Activated CD8-positive, alpha-beta memory T cell treated with anti-CD3 and anti-CD28 coated beads for 36 hours (primary cell): Measurements from ENCODE around the gene NDUFAF3. TPM values are rescaled to one million over a fixed set of nuclear protein-coding genes. Genes with fewer than 3 reads are reported as not detected.

ENCODE experiments used
- CTCF ChIA-PET: fragments of 350-600 bp; sonication (Branson Sonifier 250); formaldehyde crosslinking; loops from one replicate; lab custom pipeline; 2021; ENCODE audit warnings: antibody characterized with exemption; lab: Charles Lee
- POLR2A ChIA-PET: fragments of 350-600 bp; sonication (Branson Sonifier 250); formaldehyde crosslinking; loops from one replicate; lab custom pipeline; 2021; ENCODE audit warnings: antibody characterized with exemption; lab: Charles Lee
- total RNA-seq, 2 experiments: library from RNA; stranded (reverse); gene quantifications; one replicate each; pipeline ENCODE4 v1.2.3, GENCODE V29; 2021

NDUFAF3 gene
- total RNA-seq, 2 experiments from 2014 or later = 82.6 to 85.8 TPM

DNA sequence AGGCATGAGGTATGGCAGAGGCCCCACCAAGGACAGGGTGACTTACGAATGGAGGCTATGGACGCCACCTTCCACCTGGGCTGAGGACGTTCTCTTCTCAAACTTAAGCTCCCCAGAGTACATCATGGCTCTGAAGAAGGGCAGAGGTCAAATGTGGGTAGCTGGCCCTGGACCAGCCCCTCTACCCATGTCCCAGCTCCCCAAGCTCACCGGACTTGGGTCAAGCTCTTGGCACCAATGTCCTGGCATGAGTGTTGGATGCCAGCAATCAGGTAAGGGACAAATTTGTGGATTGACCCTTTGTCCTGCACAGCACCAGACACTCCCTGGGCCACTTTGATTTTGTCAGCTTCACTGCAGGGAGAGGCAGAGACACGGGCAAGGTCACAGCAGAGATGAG is 2.5 kb downstream of the NDUFAF3 start:
- CTCF ChIA-PET = interaction anchor here (7.7 kb wide), 1 partner anchor 35 kb away, joined by 63 read pairs; the partner anchor contains the start of gene P4HTM
- POLR2A ChIA-PET = interaction anchor here (0.5 to 8.8 kb wide), 3 partner anchors 17 to 104 kb away, joined by 3 to 90 read pairs (median 3); partner anchors contain the start of gene WDR6

DNA sequence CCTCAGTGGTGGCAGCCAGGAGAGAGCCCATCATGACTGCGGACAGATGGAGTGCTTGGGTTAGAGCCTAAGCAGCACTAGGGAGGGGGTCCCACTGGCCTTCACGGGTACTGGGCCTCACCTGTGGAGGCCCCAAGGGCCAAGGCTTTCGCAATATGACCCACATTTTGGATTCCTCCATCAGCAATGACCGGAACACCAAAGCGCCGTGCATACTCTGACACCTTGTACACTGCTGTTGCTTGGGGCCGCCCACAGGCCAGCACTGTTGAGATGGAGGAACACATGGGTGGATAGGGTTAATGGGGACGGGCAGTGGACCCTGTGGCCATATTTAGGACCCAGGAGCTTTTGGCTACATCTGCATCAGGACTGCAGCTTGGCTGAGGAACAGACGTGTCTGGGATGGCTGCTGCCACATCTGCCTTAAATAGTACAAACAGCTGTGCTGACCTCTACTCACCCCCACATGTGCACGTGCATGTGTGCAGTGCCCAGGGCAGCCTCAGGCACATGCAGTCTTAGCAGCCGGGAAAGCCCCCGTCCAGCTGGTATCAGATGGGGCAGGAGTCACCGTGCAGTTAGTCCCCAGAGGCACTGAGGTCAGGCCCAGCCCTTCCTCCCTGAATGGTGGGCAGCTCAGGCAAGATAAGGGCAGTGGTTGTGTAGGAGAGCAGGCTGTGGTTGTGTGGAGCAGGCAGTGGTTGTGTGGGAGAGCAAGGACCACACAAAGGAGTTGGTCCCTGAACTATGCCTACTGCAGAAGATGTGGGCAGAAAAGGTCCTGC is 3.3 kb downstream of the NDUFAF3 start:
- ChIA-PET CTCF (interaction anchor here (0.8 kb wide), 1 partner anchor 50 kb away, joined by 4 read pairs; no protein-coding TSS in a partner anchor), POLR2A (interaction anchor here (0.5 to 8.8 kb wide), 4 partner anchors 17 to 105 kb away, joined by 3 to 90 read pairs (median 4); partner anchors contain the start of gene WDR6)

DNA sequence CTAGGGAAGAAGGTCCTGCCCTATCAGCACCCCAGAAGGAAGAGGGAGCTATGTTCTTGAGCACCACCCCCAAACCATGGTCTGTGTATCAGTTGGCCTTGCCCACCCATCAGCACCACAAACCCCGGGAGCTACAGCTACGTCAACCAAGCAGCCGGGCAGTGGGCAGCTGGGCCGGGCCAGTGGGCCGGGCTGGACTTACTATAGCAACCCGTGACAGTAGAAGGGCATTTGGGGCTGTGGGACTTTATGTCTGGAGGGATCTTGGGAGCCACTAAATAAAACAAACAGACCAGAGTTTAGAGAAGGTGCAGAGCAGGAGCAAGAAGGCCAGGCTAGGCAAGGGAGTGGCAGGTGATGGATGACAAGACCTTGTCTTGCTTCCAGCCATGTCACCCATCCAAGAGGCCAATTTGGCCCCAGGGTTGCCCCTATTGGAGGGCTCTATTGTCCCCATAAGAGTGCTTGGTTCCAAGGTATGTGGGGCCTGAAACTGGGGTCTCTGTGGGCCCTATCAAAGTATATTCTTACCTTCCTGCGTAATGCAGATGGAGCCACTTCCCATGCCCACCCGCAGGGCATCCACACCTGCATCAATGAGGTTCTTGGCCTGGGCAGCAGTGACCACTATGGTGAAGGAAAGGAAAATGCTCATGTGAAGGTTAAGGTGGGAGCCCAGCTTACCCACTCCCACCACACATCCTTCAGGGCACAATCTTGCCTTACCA is 4.0 kb downstream of the NDUFAF3 start:
- ChIA-PET POLR2A (interaction anchor here (0.6 to 1.1 kb wide), 3 partner anchors 19 to 65 kb away, joined by 3 to 5 read pairs (median 5); partner anchors contain the start of gene WDR6), CTCF (interaction anchor here (0.8 to 1.2 kb wide), 2 partner anchors 19 to 49 kb away, joined by 4 read pairs; partner anchors contain the start of gene WDR6)

DNA sequence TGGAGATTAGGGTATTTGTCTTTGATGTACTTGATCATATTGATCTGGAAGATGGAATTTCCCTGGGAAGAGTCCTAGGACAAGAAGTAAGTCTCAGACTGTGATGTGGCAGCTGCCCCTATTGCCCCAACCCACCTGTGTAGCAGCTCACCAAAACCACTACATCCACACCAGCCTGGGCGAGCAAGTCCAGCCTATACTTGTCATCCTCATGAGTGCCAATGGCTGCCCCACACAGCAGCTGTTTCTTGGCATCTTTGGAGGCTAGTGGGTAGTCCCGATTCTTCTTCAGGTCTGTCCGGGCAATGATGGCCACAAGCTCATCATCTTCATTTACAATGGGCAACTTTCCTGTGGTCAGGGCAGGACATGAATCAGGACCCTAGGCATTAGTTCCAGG is 4.6 kb downstream of the NDUFAF3 start:
- ChIA-PET CTCF (interaction anchor here (1.2 kb wide), 1 partner anchor 19 kb away, joined by 4 read pairs; the partner anchor contains the start of gene WDR6), POLR2A (interaction anchor here (0.6 to 1.1 kb wide), 2 partner anchors 19 to 66 kb away, joined by 5 read pairs; partner anchors contain the start of gene WDR6)

DNA sequence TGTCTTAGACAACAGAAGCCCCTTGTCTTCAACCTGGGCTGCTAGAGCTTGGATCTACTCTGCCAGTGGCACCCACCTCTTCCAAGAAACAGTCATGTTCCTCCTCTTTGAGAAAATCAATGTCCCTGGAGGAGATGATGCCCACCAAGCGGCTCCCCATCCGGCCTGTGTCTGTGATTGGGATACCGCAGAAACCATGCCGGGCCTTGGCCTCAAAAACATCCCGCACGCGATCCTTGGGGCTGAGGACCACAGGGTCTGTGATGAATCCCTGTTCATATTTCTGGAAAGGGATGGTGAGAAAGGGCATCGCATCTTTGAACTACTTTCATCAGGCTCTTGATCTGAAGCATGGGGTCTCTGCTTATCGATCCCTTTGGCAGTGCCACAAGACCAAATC is 5.7 kb downstream of the NDUFAF3 start:
- CTCF ChIA-PET = no interaction called here
- POLR2A ChIA-PET = interaction anchor here (2.2 kb wide), 1 partner anchor 7 kb away, joined by 14 read pairs; no protein-coding TSS in a partner anchor

DNA sequence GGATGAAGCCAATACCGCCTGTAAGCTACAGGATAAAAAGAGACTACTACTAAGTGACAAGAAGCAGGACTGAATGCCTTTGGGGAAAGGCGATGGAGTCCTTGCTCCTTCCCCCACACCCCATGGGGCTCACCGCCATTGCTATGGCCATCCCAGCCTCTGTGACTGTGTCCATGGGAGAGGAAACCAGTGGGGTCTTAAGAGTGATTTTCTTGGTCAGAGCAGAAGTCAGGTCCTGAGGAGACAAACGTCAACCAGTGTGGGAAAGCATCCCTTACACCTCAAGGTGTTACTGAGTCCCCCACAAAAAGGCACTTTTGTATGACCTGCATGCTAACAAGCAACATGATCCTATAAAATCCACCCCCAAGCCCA is 6.4 kb downstream of the NDUFAF3 start:
- ChIA-PET POLR2A (interaction anchor here (0.6 to 2.2 kb wide), 5 partner anchors 8 to 92 kb away, joined by 3 to 15 read pairs (median 9); partner anchors contain the start of gene USP19), CTCF (interaction anchor here (0.6 kb wide), 1 partner anchor 39 kb away, joined by 3 read pairs; no protein-coding TSS in a partner anchor)

DNA sequence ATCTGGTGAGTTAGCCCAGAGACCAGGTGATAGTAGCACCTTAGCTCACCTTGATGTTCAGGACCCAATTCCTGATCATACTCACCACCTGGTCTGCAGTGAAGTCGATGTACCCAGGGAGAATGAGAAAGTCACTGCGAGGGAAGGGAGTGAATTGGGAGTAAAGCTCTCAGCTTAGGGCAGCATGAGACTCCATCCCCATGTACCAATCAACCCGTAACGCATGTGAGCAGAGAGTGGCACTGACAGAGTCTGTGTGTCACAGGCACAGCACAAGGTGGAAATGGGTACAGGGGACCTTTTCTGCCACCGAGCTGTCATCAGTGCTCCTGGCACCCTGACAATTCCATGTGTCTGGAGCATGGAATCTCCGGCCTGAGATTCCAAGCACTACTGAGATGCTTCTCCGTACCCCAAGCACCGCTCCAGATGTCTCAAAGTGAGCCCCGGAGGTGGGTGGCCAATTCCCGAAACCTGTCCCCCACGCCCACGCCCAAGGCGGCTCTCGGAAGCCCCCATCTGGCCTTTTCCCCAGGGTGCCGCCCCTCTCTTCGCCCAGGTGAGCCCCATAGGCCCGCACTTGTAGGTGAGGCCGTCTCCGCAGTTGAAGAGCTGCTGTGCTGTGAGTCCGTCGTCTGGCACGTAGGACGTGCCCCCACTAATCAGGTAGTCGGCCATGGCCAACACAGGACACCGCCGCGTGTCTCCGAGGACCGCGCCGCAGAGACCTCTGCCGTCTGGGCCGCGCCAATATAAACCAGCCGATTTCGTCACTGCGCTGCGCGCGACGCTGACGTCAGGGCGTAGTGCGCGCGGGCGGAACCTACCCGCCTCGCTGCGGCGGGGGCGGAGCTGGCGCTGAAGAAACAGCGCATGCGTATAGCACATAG is 7.0 kb downstream of the NDUFAF3 start, which contains the start of gene IMPDH2:
TSS of gene IMPDH2 (minus strand) at position 726 of the 890 bp plus-strand sequence. CDS start at position 678, 48 bp downstream.
- ChIA-PET POLR2A (interaction anchor here (0.6 to 2.2 kb wide), 9 partner anchors 8 to 92 kb away, joined by 3 to 15 read pairs (median 9); partner anchors contain the start of genes QRICH1, USP19 and WDR6), CTCF (interaction anchor here (0.6 to 1.3 kb wide), 9 partner anchors 9 to 343 kb away, joined by 3 to 4 read pairs (median 3); partner anchors contain the start of genes DALRD3, NCKIPSD and WDR6)

DNA sequence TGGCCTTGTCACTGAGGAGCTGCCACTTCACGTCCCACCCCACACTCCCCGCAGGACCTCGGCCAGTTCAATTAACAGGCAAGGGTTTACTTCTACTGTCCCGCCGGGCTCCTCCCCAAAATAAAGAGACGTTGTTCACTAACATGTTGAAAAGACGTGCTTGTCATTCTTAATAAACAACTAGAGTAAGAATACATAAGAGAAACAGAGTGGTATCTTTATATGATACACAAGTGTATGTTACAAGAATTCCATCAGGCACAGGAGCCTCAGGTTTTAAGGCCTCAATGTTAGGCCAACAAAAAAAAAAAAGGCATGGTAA is 7.6 kb downstream of the NDUFAF3 start:
- ChIA-PET POLR2A (interaction anchor here (0.6 to 2.2 kb wide), 6 partner anchors 9 to 64 kb away, joined by 3 to 14 read pairs (median 10); partner anchors contain the start of genes QRICH1 and WDR6), CTCF (interaction anchor here (0.7 to 1.3 kb wide), 7 partner anchors 9 to 344 kb away, joined by 3 to 4 read pairs (median 3); partner anchors contain the start of genes DALRD3, NCKIPSD and WDR6)

DNA sequence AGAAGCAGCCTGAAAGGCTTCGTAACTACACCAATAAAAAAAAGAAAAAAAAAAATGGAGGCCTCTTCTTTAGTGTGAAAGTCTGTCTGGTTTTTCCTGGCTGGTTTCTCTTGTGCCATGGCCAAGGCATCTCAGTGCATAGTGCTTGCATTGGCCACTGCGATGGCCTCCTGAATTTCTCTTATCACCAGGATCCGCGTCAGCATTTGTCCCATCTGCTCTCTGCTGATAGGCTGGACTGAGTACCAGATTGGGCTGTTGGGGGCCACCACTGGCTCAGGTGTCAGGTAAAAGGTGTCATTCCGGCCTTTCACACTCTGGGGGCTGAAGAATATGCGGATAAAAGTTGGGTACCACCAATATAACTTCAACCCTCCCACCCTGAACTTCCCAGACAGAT is 8.4 kb downstream of the NDUFAF3 start:
- ChIA-PET CTCF (no interaction called here), POLR2A (no interaction called here)

DNA sequence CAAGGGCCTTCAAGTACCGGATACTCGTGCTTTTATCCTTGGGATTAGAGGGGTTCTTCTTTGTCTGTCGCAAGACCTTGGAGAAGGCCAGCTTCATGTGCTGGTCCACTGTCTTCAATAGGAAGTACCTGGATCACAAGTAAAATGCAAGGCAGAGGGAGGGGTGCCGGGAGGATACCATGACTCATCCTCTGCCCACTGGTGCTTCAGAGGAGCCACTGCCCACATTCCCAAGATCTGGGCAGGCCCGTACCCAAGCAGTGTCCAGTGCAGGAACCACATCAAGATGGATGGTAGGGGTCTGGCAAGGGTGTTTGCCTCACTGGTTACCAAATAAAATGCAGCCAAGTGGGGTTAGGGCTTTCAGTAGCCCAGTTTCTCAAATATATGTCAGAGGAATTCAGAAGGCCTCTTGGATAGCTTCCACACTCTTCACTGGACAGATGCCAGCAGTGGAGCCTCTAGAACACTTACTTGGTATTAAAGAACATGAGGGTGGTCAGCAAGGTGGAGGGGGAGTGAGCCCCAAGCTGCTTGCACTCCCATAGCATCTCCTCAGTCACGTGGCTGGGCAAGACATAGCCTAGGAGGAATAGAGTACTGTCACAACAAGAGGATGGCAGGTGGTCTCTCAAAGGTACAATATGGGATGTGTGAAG is 10.9 kb downstream of the NDUFAF3 start:
- ChIA-PET CTCF (no interaction called here), POLR2A (no interaction called here)

DNA sequence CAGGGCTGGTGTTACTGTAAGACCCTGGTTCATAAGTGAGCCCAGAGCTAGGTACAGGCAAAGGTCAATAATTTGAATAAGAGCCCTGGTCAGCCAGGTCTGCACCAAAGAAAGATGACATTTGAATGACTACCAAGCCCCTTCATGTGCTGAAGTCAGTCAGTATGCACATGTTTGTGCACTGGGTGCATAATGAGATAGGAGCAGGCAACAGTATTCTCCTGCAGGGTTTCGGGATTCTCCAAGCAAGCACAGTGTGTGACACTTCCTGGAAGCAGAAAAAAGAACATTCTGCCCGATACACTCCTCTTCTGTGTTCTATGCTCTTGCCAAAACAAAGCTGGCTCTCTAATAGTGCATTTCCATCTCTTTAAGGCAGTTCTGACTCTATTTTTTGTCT is 12.7 kb downstream of the NDUFAF3 start:
- ChIA-PET POLR2A (interaction anchor here (0.6 kb wide), 1 partner anchor 13 kb away, joined by 3 read pairs; no protein-coding TSS in a partner anchor), CTCF (interaction anchor here (1.0 kb wide), 1 partner anchor 14 kb away, joined by 3 read pairs; no protein-coding TSS in a partner anchor)

DNA sequence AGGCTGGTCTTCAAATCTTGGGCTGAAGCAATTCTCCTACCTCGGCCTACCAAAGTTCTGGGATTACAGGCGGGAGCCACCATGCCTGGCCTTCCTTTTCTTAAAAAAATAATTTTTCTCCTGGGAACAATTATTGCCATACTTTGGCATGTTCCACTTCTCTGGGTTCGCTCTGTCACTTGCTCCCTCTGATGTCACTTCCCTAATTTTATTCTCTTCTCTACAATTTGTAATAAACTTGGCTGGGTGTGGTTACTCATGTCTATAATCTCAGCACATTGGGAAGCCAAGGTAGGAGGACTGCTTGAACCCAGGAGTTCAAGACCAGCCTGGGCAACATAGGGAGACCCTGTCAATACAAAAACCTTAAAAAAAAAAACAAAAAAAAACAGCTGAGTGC is 13.4 kb downstream of the NDUFAF3 start:
- POLR2A ChIA-PET = no interaction called here
- CTCF ChIA-PET = interaction anchor here (1.0 kb wide), 1 partner anchor 14 kb away, joined by 3 read pairs; no protein-coding TSS in a partner anchor

DNA sequence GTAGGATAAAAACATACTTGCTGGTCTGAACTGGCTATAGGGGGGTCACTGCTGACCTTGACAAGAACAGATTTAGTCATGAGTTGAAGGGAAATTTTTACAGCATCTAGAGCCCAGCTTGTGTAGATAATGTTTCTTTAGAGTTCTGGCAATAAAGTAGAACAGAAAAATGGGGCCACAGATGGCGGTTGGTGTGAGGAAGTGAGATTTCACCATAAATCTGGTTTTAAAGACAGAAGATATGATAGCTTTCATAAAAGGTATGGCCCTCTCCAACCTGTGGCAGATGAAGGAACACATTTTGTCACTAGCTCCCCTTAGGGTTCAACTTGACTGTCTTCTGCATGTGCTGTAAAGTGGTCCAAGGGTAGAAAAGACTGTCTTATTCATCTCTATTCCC is 31.6 kb downstream of the NDUFAF3 start:
- POLR2A ChIA-PET = no interaction called here

DNA sequence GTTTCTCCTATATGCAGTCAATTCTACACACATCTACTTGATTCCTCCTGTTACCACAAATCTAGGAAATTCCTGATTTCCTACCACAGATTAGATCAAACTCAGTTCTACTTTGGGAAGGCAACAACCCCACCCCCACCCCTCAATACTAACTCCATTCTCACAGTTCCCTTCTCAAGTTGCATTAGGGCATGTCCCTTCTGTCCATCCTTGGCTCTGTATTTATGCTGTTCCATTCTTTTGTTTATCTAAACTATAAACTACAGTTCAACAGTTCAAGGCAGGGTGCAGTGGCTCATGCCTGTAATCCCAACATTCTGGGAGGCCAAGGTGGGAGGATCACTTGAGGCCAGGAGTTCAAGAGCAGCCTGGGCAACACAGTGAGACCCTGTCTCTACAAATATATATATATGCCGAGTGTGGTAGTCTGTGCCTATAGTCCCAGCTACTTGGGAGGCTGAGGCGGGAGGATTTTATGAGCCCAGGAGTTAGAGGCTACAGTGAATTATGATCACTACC is 32.5 kb downstream of the NDUFAF3 start:
- ChIA-PET POLR2A (no interaction called here), CTCF (no interaction called here)

More for the DNA sequence above, 31.6 kb downstream of the NDUFAF3 start:
- CTCF ChIA-PET = no interaction called here

DNA sequence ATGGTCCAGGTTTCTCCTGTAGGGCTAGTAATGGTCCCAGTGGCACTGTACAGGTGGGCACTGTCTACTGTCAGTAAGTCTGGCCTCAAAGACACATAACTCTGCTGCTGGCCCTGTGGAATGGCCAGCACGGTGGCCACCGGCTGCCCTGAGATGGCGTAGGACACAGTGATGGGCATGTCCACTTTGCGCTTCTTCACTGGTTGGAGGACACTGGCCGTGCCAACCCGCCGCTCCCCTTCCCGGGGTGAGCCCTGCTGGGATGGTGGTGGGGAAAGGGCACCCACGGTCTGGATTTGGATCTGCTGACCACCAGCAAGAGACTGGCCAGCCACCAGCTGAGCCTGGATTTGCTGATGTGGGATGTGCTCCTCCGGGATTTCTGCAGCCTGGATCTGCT is 35.3 kb downstream of the NDUFAF3 start:
- ChIA-PET POLR2A (no interaction called here), CTCF (no interaction called here)

DNA sequence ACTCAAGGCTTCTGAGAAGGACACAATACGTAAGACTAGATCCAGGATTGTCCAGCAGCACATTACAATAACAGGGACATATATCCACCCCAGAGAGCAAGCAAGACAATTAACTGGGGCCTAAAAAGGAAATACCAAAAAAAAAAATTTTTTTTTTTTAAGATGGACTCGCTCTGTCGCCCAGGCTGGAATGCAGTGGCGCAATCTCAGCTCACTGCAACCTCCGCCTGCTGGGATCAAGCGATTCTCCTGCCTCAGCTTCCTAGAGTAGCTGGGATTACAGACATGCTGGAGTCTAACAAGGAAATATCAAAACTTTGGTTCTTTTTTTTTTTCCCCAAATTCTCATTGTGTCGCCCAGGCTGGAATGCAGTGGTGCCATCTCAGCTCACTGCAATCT is 36.1 kb downstream of the NDUFAF3 start:
- POLR2A ChIA-PET = no interaction called here
- CTCF ChIA-PET = interaction anchor here (1.2 kb wide), 1 partner anchor 1157 kb away, joined by 3 read pairs; no protein-coding TSS in a partner anchor
